DOHH2 (cell line): ENCODE results near the gene GDAP1L1.

Experiments used
- H3F3A ChIP-seq: fragments of 200-600 bp; sonication (generic), shearing (Covaris generic); 2 replicates; pipeline ENCODE4 v1.6.0; 2016; ENCODE audit warnings: antibody characterized with exemption, mild to moderate bottlenecking; ENCODE audit not compliant: control insufficient read depth, insufficient read depth
- H3K27ac ChIP-seq: fragments of 200-600 bp; sonication (generic); 2 replicates; pipeline ENCODE4 v1.5.1; 2014; ENCODE audit warnings: low read depth, mild to moderate bottlenecking, low read length, moderate library complexity
- H3K27me3 ChIP-seq: fragments of 200-600 bp; sonication (generic); 2 replicates; pipeline ENCODE4 v1.6.1; 2014; ENCODE audit warnings: mild to moderate bottlenecking, low read length, mixed read lengths; ENCODE audit not compliant: control insufficient read depth
- H3K36me3 ChIP-seq: fragments of 200-600 bp; sonication (generic); 2 replicates; pipeline ENCODE4 v1.6.1; 2014; ENCODE audit warnings: mild to moderate bottlenecking, low read length, moderate library complexity, mixed read lengths; ENCODE audit not compliant: control insufficient read depth
- H3K4me1 ChIP-seq: fragments of 200-600 bp; sonication (generic); 2 replicates; pipeline ENCODE4 v1.6.1; 2014; ENCODE audit warnings: mild to moderate bottlenecking, low read length, mixed read lengths; ENCODE audit not compliant: control insufficient read depth
- H3K4me2 ChIP-seq: fragments of 200-600 bp; sonication (generic); 2 replicates; pipeline ENCODE4 v1.6.0; 2014; ENCODE audit warnings: mild to moderate bottlenecking, low read length, moderate library complexity
- H3K4me3 ChIP-seq: fragments of 200-600 bp; sonication (generic); 2 replicates; pipeline ENCODE4 v1.5.1; 2014; ENCODE audit warnings: mild to moderate bottlenecking, low read length, mixed read lengths
- H3K79me2 ChIP-seq: fragments of 200-600 bp; sonication (generic); 2 replicates; pipeline ENCODE4 v1.6.1; 2014; ENCODE audit warnings: mild to moderate bottlenecking, low read length, mixed read lengths; ENCODE audit not compliant: control insufficient read depth
- H3K9me2 ChIP-seq: fragments of 200-600 bp; sonication (generic); replicated peaks from 2 replicates; pipeline ENCODE4 v1.6.1; 2014; ENCODE audit warnings: mild to moderate bottlenecking, low read length, mixed read lengths; ENCODE audit not compliant: control insufficient read depth
- H3K9me3 ChIP-seq: fragments of 200-600 bp; sonication (generic); 2 replicates; pipeline ENCODE4 v1.6.1; 2014; ENCODE audit warnings: antibody characterized with exemption, low read length, mixed read lengths; ENCODE audit not compliant: control insufficient read depth, insufficient read depth
- H4K20me1 ChIP-seq: fragments of 200-600 bp; sonication (generic); 2 replicates; pipeline ENCODE4 v1.6.0; 2014; ENCODE audit warnings: low read depth, mild to moderate bottlenecking, antibody characterized with exemption, low read length, moderate library complexity; ENCODE audit not compliant: control insufficient read depth, insufficient read depth
- EZH2phosphoT487 ChIP-seq: fragments of 200-600 bp; sonication (generic); IDR thresholded peaks from 2 replicates; pipeline ENCODE4 v1.6.1; 2017; ENCODE audit warnings: borderline replicate concordance, mild to moderate bottlenecking, antibody characterized with exemption, low read length, moderate library complexity, mixed read lengths
- TF ChIP-seq, protein P1 (sequence below): fragments of 200-600 bp; sonication (generic); IDR thresholded peaks from one replicate; pipeline ENCODE4 v1.5.1; 2014; ENCODE audit warnings: antibody characterized with exemption, mild to moderate bottlenecking, low read depth, low read length; ENCODE audit not compliant: poor library complexity, severe bottlenecking

GDAP1L1 gene

DNA sequence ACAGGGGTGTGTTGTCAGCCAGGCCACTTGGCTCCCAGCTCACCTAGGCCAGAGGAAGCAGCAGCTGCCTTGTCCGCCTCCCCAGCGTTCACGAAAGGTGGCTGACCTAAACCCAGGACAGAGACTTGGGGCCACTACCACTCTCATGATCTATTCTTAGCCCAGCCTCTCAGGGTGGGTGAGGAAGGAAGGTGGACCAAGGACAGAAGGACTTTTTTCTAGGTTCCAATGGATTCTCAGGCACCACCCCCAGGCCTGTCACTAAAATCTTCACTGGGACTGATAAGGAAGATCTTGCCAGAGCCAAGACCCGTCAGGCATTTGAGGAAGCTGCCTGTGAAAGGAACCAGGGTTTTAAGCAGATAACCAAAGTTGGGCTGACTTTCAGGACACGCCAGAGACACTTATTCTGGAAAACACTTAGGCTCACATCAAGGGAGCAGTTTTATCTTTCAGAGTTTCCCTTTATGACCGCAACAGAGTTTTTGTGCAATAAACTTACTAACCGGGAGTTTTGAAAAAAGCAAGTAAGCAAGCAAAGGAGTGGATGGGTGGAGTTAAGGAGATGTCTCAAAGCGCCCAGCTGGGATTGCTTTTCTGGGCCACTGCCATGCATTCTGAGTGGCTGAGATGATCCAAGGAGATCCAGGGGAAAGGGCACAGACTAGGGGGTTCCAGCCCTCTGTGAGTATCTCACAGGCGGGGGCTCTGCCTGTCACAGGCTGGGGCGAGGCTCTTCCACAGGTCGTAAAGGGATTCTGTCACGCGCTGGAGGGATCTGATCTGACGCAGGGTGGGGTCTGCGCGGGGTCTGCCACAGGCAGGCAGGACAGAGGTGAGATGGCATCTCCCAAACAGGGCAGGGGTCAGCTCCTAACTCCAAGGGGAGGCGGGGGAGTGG, 62.9 kb downstream of the GDAP1L1 start:
- Histone ChIP-seq H3K36me3 (no peaks in the 10 kb centered on the region), H3F3A (no peaks in the 10 kb centered on the region), H4K20me1 (no peaks in the 10 kb centered on the region), H3K27me3 (no peaks in the 10 kb centered on the region), H3K4me1 (peaks cover 12% of the 10 kb centered on the region), H3K79me2 (peaks cover 15% of the 10 kb centered on the region), H3K27ac (no peak overlapping the region), H3K4me2 (peak overlapping the region; percentile 93), H3K4me3 (peak overlapping the region; percentile 88), H3K9me2 (no peaks in the 10 kb centered on the region), H3K9me3 (no peaks in the 10 kb centered on the region)
- TF ChIP-seq, protein P1, sequence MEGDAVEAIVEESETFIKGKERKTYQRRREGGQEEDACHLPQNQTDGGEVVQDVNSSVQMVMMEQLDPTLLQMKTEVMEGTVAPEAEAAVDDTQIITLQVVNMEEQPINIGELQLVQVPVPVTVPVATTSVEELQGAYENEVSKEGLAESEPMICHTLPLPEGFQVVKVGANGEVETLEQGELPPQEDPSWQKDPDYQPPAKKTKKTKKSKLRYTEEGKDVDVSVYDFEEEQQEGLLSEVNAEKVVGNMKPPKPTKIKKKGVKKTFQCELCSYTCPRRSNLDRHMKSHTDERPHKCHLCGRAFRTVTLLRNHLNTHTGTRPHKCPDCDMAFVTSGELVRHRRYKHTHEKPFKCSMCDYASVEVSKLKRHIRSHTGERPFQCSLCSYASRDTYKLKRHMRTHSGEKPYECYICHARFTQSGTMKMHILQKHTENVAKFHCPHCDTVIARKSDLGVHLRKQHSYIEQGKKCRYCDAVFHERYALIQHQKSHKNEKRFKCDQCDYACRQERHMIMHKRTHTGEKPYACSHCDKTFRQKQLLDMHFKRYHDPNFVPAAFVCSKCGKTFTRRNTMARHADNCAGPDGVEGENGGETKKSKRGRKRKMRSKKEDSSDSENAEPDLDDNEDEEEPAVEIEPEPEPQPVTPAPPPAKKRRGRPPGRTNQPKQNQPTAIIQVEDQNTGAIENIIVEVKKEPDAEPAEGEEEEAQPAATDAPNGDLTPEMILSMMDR, result no peak
- no peak for TF ChIP-seq EZH2phosphoT487

DNA sequence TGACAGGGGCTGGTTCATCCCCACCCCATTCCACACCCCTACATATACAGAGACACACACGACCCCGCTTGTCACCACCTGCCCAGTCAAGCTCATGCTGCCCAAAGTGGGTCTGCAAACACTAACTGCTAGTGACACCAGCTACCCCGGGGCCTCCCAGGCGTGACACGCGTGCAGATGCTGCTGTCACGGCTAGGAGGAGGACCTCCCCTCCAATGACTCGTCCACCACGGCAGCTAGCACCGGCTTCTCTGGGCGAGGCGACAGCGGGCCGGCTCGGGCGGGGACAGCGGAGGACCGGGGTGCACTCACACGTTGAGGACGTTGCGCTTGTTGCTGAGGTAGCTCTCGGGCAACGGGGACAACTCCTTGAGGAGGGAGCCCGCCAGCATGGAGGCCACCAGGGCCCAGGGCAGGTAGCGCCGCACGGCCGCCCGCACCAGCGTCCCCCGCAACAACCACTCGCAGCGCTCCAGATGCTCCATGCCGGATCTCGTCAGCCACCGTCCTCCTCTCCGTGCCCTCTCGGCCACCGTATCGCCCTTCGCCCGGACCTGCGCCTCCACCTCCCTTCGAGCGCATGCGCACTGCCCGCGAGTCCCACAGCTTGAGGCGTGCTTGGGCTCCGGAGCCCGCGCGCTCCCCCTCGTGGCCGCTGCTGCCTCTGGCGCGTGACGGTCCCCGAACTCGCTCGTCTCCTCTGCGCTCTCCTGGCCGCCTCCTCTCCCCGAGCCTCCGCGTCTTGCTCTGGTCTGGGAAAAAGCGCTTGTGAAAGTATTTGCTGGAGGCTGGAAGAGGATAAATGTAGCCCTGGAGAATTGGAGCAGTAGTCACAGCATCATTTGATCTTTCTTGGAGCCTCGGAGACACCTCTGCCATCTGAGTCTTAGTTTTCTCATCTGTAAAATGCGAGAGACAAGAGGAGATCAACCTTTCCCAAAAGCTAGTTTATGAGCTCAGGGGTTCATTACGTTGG, 63.8 kb downstream of the GDAP1L1 start, which contains the start of gene FITM2:
FITM2 (minus strand) TSS at position 539 of the 976 bp plus-strand sequence; CDS start at position 485, 54 bp downstream.
- TF ChIP-seq EZH2phosphoT487, result no peak
- TF ChIP-seq, protein P1, result peak; percentile 93
- Histone ChIP-seq H3K4me2 (peak within 1 kb of the TSS; percentile 93), H3K9me2 (no peaks in the 10 kb centered on the region), H3F3A (no peaks in the 10 kb centered on the region), H3K27ac (no peak within 1 kb of the TSS), H4K20me1 (no peaks in the 10 kb centered on the region), H3K27me3 (no peaks in the 10 kb centered on the region), H3K4me3 (peak within 1 kb of the TSS; percentile 88), H3K4me1 (peaks cover 12% of the 10 kb centered on the region), H3K9me3 (no peaks in the 10 kb centered on the region), H3K79me2 (peaks cover 15% of the 10 kb centered on the region), H3K36me3 (no peaks in the 10 kb centered on the region)

DNA sequence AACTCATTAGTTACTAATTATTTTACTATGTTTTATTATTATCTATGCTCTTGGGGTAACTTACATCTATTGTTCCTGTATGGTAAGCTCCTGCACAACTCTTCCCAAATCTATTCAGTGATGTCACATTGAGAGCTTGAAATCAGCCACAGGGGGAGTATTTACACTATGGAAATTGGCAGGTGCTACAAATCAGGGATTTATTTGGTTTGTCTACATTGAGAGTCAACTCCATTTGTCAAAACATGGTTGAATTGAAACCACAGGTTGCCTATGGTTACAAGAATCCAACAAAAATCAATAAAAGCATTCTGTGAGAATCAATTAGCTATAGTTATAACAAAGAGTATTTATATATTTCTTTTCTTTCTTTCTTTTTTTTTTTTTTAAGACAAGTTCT, 67.8 kb downstream of the GDAP1L1 start:
- no peaks in the 10 kb centered on the region for H3K9me2 ChIP-seq
- no peaks in the 10 kb centered on the region for H3K36me3 ChIP-seq
- H3K9me3 ChIP-seq, result no peaks in the 10 kb centered on the region
- H3K4me3 ChIP-seq, result no peak overlapping the region
- no peak overlapping the region for H3K27ac ChIP-seq
- no peak overlapping the region for H3K4me2 ChIP-seq
- TF ChIP-seq, protein P1, result no peak
- TF ChIP-seq EZH2phosphoT487, result no peak
- H4K20me1 ChIP-seq, result no peaks in the 10 kb centered on the region
- peaks cover 10% of the 10 kb centered on the region for H3K79me2 ChIP-seq
- no peaks in the 10 kb centered on the region; the same call in 1 of the 2 replicates for H3K27me3 ChIP-seq
- H3K4me1 ChIP-seq, result peaks cover 11% of the 10 kb centered on the region
- H3F3A ChIP-seq, result no peaks in the 10 kb centered on the region
